Measurements from ENCODE around the gene TMEM174.

TMEM174 gene

GRCh38 chr5:73172951-73173350 is at the start of gene TMEM174:
Gene TMEM174 (plus strand): TSS chr5:73173193. CDS start chr5:73173244, 51 bp downstream.
- no peak for ATAC-seq
- Mint-ChIP-seq H3K9me3 (peaks cover 2% of the 10 kb centered on the region), H3K27ac (no peak within 1 kb of the TSS), H3K4me1 (peaks cover 12% of the 10 kb centered on the region), H3K4me3 (no peak within 1 kb of the TSS), H3K36me3 (no peaks in the 10 kb centered on the region), H3K27me3 (peaks cover 84% of the 10 kb centered on the region)

- H3K27me3 Mint-ChIP-seq = peaks cover 58% of the 10 kb centered on the region
- H3K27ac Mint-ChIP-seq = no peak overlapping the region
- H3K4me1 Mint-ChIP-seq = peaks cover 14% of the 10 kb centered on the region
Observed at GRCh38 chr5:73125289-73125688, 47.7 kb upstream of the TMEM174 start.

GRCh38 chr5:73126381-73126780 is 46.6 kb upstream of the TMEM174 start:
- H3K36me3 Mint-ChIP-seq = no peaks in the 10 kb centered on the region
- no peak for ATAC-seq
- peaks cover 53% of the 10 kb centered on the region for H3K27me3 Mint-ChIP-seq
- H3K27ac Mint-ChIP-seq = no peak overlapping the region
- no peaks in the 10 kb centered on the region for H3K9me3 Mint-ChIP-seq
- no peak overlapping the region for H3K4me3 Mint-ChIP-seq
- peaks cover 8% of the 10 kb centered on the region for H3K4me1 Mint-ChIP-seq

More at GRCh38 chr5:73125289-73125688, 47.7 kb upstream of the TMEM174 start:
- Mint-ChIP-seq H3K9me3 (no peaks in the 10 kb centered on the region), H3K36me3 (no peaks in the 10 kb centered on the region), H3K4me3 (no peak overlapping the region)
- ATAC-seq = no peak

- ATAC-seq = no peak
- Mint-ChIP-seq H3K4me3 (no peak overlapping the region), H3K36me3 (no peaks in the 10 kb centered on the region), H3K27me3 (peaks cover 47% of the 10 kb centered on the region), H3K27ac (no peak overlapping the region), H3K4me1 (peaks cover 8% of the 10 kb centered on the region), H3K9me3 (no peaks in the 10 kb centered on the region)
Observed at GRCh38 chr5:73126957-73127356, 46.0 kb upstream of the TMEM174 start.

- Mint-ChIP-seq H3K27ac (no peak overlapping the region), H3K4me1 (no peaks in the 10 kb centered on the region), H3K4me3 (no peak overlapping the region), H3K9me3 (no peaks in the 10 kb centered on the region), H3K27me3 (peaks cover 40% of the 10 kb centered on the region), H3K36me3 (no peaks in the 10 kb centered on the region)
- no peak for ATAC-seq
Observed at GRCh38 chr5:73129143-73129542, 43.9 kb upstream of the TMEM174 start.

- Mint-ChIP-seq H3K9me3 (no peaks in the 10 kb centered on the region), H3K36me3 (no peaks in the 10 kb centered on the region), H3K4me1 (no peaks in the 10 kb centered on the region), H3K27me3 (peaks cover 46% of the 10 kb centered on the region), H3K4me3 (no peak overlapping the region), H3K27ac (no peak overlapping the region)
- ATAC-seq = no peak
Observed at GRCh38 chr5:73130811-73131210, 42.2 kb upstream of the TMEM174 start.

GRCh38 chr5:73131711-73132425 is 41.1 kb upstream of the TMEM174 start:
- H3K27ac Mint-ChIP-seq = no peak overlapping the region
- H3K9me3 Mint-ChIP-seq = no peaks in the 10 kb centered on the region
- no peaks in the 10 kb centered on the region for H3K36me3 Mint-ChIP-seq
- peaks cover 46% of the 10 kb centered on the region for H3K27me3 Mint-ChIP-seq
- H3K4me1 Mint-ChIP-seq = no peaks in the 10 kb centered on the region
- ATAC-seq = no peak
- H3K4me3 Mint-ChIP-seq = no peak overlapping the region

- no peaks in the 10 kb centered on the region for H3K9me3 Mint-ChIP-seq
- H3K27me3 Mint-ChIP-seq = peaks cover 53% of the 10 kb centered on the region
- no peak overlapping the region for H3K27ac Mint-ChIP-seq
Observed at GRCh38 chr5:73132759-73133158, 40.2 kb upstream of the TMEM174 start.

GRCh38 chr5:73135021-73135420 is 38.0 kb upstream of the TMEM174 start:
- no peak overlapping the region for H3K4me3 Mint-ChIP-seq
- peaks cover 54% of the 10 kb centered on the region for H3K27me3 Mint-ChIP-seq
- ATAC-seq = no peak
- H3K36me3 Mint-ChIP-seq = no peaks in the 10 kb centered on the region
- no peaks in the 10 kb centered on the region for H3K4me1 Mint-ChIP-seq
- H3K9me3 Mint-ChIP-seq = no peaks in the 10 kb centered on the region
- no peak overlapping the region for H3K27ac Mint-ChIP-seq

More at GRCh38 chr5:73132759-73133158, 40.2 kb upstream of the TMEM174 start:
- ATAC-seq = no peak
- Mint-ChIP-seq H3K4me3 (no peak overlapping the region), H3K4me1 (no peaks in the 10 kb centered on the region), H3K36me3 (no peaks in the 10 kb centered on the region)

- Mint-ChIP-seq H3K27ac (no peak overlapping the region), H3K27me3 (peaks cover 48% of the 10 kb centered on the region), H3K4me1 (no peaks in the 10 kb centered on the region), H3K36me3 (no peaks in the 10 kb centered on the region), H3K4me3 (no peak overlapping the region), H3K9me3 (no peaks in the 10 kb centered on the region)
- no peak for ATAC-seq
Observed at GRCh38 chr5:73135429-73136054, 37.5 kb upstream of the TMEM174 start.

- no peak overlapping the region for H3K4me3 Mint-ChIP-seq
- H3K9me3 Mint-ChIP-seq = no peaks in the 10 kb centered on the region
- ATAC-seq = no peak
- no peaks in the 10 kb centered on the region for H3K36me3 Mint-ChIP-seq
- H3K4me1 Mint-ChIP-seq = no peaks in the 10 kb centered on the region
- H3K27me3 Mint-ChIP-seq = peaks cover 46% of the 10 kb centered on the region
- H3K27ac Mint-ChIP-seq = no peak overlapping the region
Observed at GRCh38 chr5:73136055-73136562, 36.9 kb upstream of the TMEM174 start.

- Mint-ChIP-seq H3K4me3 (no peak overlapping the region), H3K36me3 (no peaks in the 10 kb centered on the region), H3K4me1 (no peaks in the 10 kb centered on the region), H3K27me3 (peaks cover 58% of the 10 kb centered on the region), H3K9me3 (no peaks in the 10 kb centered on the region), H3K27ac (no peak overlapping the region)
- ATAC-seq = peak; percentile 40
Observed at GRCh38 chr5:73137563-73138530, 35.1 kb upstream of the TMEM174 start.

GRCh38 chr5:73139485-73139884 is 33.5 kb upstream of the TMEM174 start:
- Mint-ChIP-seq H3K4me1 (no peaks in the 10 kb centered on the region), H3K27me3 (peaks cover 65% of the 10 kb centered on the region), H3K9me3 (no peaks in the 10 kb centered on the region), H3K4me3 (no peak overlapping the region), H3K36me3 (no peaks in the 10 kb centered on the region), H3K27ac (no peak overlapping the region)
- no peak for ATAC-seq

- Mint-ChIP-seq H3K36me3 (no peaks in the 10 kb centered on the region), H3K27ac (no peak overlapping the region), H3K4me3 (no peak overlapping the region), H3K9me3 (no peaks in the 10 kb centered on the region), H3K27me3 (peaks cover 63% of the 10 kb centered on the region), H3K4me1 (no peaks in the 10 kb centered on the region)
- no peak for ATAC-seq
Observed at GRCh38 chr5:73140801-73141200, 32.2 kb upstream of the TMEM174 start.

- Mint-ChIP-seq H3K27me3 (peaks cover 66% of the 10 kb centered on the region), H3K9me3 (no peaks in the 10 kb centered on the region), H3K4me3 (no peak overlapping the region), H3K4me1 (no peaks in the 10 kb centered on the region), H3K36me3 (no peaks in the 10 kb centered on the region), H3K27ac (no peak overlapping the region)
- ATAC-seq = no peak
Observed at GRCh38 chr5:73142035-73142434, 31.0 kb upstream of the TMEM174 start.

Measured in stimulated activated memory B cell treated with anti-CD40 and anti-IgM and Interleukin-4, amounts not matched to agents 10 μg/mL and 1 μg/mL and 100 μg/mL, for 72 hours (primary cell).